HEK293 (cell line): ENCODE measurements around the gene QRICH1.

Source experiments
- CTCF ChIP-seq: fragments of 450-650 bp; formaldehyde crosslinking; IDR thresholded peaks from 2 replicates; pipeline ENCODE4 v1.5.1; 2016; ENCODE audit warnings: missing biosample characterization, missing genetic modification characterization
- PRDM4 ChIP-seq: fragments of 450-650 bp; formaldehyde crosslinking; IDR thresholded peaks from 2 replicates; pipeline ENCODE4 v1.5.1; 2017; ENCODE audit warnings: missing biosample characterization, missing genetic modification characterization
- REST ChIP-seq: fragments of 450-650 bp; formaldehyde crosslinking; IDR thresholded peaks from 2 replicates; pipeline ENCODE4 v1.5.1; 2016; ENCODE audit warnings: missing biosample characterization, missing genetic modification characterization
- SP2 ChIP-seq: fragments of 450-650 bp; formaldehyde crosslinking; IDR thresholded peaks from 2 replicates; pipeline ENCODE4 v1.5.1; 2016; ENCODE audit warnings: missing biosample characterization, missing genetic modification characterization
- WT1 ChIP-seq: fragments of 450-650 bp; formaldehyde crosslinking; IDR thresholded peaks from 2 replicates; pipeline ENCODE4 v1.5.1; 2016; ENCODE audit warnings: missing biosample characterization, missing genetic modification characterization
- ZNF513 ChIP-seq: fragments of 450-650 bp; IDR thresholded peaks from 2 replicates; pipeline ENCODE4 v1.5.1; 2018; ENCODE audit warnings: missing biosample characterization, missing genetic modification characterization

- TF ChIP-seq CTCF (tag by site-specific recombination) (no peak), ZNF513 (tag by site-specific recombination) (no peak), SP2 (tag by site-specific recombination) (no peak), PRDM4 (tag by site-specific recombination) (no peak), REST (tag by site-specific recombination) (no peak), WT1 (tag by site-specific recombination) (no peak)
These were observed 4.6 kb upstream of the QRICH1 start for GRCh38 chr3:49098429-49098828.
